ENCODE results near the gene MYL2.

- TF ChIP-seq KDM1A (IDR thresholded peaks at IDR 0.05; ENCODE audit: borderline replicate concordance), result no peak
- no peak; the same call in 1 of the 2 replicates for TF ChIP-seq RCOR1 (conservative IDR thresholded peaks at IDR 0.05; ENCODE audit: low read depth, low read length)
- no peak for TF ChIP-seq CTCF (IDR thresholded peaks at IDR 0.05 in 2 of 3, conservative IDR thresholded peaks at IDR 0.05 in 1 of 3; ENCODE audit: control insufficient read depth in 2 of 3, extremely low read depth in 1 of 3, insufficient read depth in 1 of 3, low read depth in 3 of 3, low read length in 3 of 3)
These were observed 7.0 kb downstream of the MYL2 start for GRCh38 chr12:110913119-110914056.

All from GM12878 (cell line).